ENCODE data around the gene UBE2E2.
"Not testable (repeated sequence)": the region's sequence is repeated elsewhere in the genome, so short reads cannot be mapped to it uniquely, and the experiment has no call there.

Gene UBE2E2
- 23.8 to 33.9 (median 27.8) reads per million in 17 experiments for total RNA-seq

- DNase-seq, result peak; percentile 76 to 94 (median 84)
Observed at GRCh38 chr3:23202921-23203707, at the start of gene UBE2E2. TSS of gene UBE2E2 (plus strand) at chr3:23203327.

DNA sequence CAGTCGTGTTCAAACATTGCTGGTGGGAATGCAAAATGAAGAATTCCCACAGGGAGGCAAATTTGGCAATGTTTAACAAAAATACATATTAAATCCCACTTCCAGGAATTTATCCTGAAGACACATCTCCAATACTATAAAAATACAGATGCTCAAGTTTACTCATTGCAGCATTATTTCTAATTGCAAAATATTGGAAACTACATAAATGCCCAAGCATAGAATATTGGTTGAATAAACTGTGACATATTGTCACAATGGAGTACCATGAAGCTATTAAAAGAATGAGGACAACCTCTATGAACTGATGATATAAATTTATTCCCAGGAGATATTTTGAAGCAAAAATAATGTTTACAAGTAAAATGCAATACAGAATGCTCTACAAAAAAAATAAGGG lies 49.7 kb upstream of the UBE2E2 start:
- no peak for DNase-seq

DNA sequence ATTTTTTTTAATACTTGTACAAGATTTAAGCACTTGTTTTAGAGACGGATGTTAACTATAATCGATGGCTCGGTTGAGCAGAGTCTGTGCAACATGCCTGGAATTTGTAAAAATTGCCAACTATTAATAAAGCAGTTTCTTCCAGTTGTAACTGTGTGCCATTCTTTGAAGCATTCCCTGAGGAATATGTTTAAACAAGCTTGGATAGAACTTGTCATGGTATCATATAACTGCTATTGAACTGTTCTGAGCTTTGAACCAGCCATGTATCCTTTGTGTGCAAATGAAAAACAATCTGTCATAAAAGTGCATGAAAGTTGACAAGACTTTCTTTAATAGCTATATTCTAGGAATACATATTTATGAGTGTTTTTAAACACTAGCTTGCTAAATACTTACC lies 45.8 kb upstream of the UBE2E2 start:
- no peak for DNase-seq

DNA sequence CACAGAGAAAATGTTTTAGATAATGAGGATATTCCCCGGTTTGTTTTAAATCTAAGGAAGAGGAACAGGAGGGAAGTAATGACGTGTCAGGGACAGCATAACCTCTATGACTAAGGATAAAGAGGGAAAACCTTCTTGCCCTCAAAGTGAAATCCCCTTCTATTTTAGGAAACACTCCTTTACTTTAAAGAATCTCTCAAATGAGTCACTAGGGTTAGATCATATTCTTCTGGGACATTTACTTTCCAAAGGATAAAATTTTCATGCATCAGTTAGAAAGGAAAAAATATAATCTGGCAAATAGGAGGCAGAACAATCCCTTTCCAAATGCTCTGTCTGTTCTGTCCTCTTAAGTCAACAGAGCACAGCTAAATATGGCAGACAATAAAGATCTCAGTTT lies 43.2 kb upstream of the UBE2E2 start:
- DNase-seq, result peak; percentile 30 to 81 (median 65)

DNA sequence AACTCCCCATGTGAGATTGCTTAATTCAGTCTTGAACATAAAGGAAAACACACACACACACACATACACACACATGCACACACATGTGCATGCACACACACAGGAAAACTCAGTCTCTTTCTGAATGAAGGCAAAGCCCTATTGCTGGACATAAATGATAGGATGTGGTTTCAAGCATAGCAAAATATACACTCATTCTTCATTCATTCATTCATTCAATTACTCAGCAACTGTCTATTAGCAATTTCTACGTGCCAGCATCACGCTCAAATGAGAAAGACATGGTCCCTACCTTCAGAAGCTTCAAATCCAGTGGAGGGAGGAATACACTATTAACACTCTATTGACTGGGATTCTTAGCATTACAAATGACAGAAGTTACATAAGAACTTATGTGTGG lies 41.8 kb upstream of the UBE2E2 start:
- DNase-seq, result no peak

DNA sequence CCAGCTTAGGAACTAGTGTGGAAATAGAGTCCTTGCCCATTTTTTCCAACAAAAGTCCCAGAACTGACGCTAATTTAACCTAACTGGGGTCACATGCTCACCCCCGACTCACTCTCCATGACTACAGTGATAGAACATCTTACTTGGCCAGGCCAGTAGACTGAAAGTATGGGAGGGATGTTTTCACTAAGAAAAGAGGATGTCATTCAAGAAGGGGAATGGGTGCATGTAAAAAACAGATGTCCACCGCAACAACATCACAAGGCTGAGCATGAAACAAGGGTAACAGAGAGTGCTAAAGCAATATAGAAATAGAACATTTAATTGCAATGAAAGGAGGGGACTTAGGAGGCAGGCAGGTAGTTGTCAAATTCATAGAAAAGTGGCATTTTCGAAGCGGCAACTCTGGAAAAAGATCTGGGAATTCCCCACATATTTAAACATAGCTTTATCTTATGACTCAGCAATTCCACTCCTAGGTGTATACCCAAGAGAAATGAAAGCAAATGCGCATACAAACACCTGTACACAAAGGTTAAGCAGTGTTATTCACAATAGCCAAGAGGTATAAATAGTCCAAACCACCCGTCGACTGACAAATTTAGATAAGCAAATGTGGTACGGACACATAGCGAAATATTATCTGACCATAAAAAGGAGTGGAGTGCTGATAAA lies 41.1 kb upstream of the UBE2E2 start:
- peak in 3 of 4 experiments; percentile 15 to 55 (median 33) for DNase-seq

- DNase-seq, result peak in 3 of 4 experiments; percentile 37 to 45 (median 38)
Observed at GRCh38 chr3:23162934-23163333, 40.2 kb upstream of the UBE2E2 start.

GRCh38 chr3:23164746-23165145 lies 38.4 kb upstream of the UBE2E2 start:
- DNase-seq, result peak; percentile 39 to 78 (median 71)

DNA sequence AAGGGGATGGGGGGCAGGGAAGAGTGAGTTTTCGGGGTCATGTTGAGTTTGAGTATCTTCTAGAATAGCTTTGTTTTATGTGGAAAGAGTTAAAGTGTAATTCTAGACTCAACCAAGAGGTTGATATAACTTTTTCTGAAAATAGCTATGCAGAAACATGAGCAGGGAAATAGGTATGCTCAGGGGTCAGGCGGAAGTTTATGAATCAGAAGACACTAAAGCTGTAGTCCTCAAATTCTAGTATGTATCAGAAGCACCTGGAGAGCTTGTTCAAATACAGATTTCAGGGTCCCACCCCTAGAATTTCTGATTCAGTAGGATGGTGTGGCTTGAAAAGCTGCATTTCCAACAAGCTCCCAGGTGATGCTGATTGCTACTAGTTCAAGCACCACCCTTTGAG lies 37.6 kb upstream of the UBE2E2 start:
- no peak for DNase-seq

- DNase-seq, result peak; percentile 25 to 65 (median 58)
Observed at GRCh38 chr3:23166276-23166675, 36.9 kb upstream of the UBE2E2 start.

DNA sequence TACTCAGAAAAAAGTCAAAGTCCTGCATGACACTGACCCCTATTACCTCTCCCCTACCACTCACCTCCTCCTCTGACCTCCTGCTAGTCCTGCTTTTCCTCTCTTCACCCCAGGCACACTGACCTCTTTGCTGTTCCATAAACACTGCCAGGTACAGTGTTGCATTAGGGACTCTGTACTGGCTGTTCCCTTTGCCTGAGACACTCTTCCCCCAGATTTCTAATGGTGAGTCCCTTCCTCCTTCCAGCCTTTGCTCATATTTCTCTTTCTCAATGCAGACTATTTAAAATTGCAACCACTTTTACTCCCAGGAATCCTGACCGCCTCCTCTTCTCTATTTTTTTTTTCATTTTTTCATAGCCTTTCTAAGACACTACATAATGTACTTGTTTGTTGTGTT lies 36.3 kb upstream of the UBE2E2 start:
- DNase-seq, result peak in 3 of 4 experiments; percentile 48 to 57 (median 55)

DNA sequence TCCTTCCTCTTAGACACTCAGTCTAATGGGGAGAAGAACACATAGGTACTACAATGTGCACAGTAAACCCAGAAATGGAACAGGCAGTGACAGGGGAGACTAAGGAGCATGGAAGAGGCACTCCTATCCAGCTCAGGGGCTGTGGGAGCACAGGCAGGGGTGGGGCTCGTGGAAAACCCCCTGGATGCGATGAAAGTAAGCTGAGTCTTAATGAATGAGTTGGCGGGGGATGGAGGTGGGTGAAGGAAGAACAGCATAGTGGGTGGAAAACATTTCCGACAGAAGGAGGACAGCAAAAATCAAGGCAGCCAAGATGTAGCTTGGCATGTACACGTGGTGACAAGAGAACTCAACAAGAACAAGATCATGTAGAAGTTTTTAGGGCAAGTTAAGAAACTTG lies 33.6 kb upstream of the UBE2E2 start:
- DNase-seq, result no peak

- peak; percentile 26 to 70 (median 56) for DNase-seq
Observed at GRCh38 chr3:23170291-23170690, 32.8 kb upstream of the UBE2E2 start.

- DNase-seq, result no peak
Observed at GRCh38 chr3:23172059-23172458, 31.1 kb upstream of the UBE2E2 start.

DNA sequence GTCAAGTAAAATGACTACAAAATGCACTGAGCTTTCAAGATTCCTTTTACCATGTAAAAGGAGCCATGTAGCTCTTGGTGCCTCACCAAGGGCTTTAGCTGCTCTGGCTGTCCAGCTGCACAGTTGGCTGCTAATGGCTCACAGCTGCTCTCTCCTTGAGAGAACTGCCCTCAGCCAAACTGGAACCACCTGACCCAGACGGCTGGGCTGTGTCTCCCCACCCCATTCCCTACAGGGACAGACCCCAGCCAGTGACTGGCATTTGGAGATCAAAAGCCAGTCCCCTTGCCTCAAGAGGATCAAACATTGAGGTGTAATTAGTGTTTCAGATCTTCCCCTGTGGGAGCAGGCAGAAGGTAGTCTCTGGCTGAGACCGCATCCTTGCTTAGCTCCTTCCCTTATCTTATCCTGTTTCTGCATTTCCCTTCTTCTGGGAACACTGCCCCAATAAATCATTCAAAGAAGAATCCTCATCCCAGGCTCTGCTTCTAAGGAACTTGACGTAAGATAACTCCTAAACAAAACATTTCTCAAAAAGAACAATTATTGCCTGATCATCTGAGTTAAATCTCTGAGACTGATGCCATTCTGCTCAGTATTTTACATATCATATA lies 28.6 kb upstream of the UBE2E2 start:
- no peak for DNase-seq

- DNase-seq, result peak in 2 of 4 experiments; percentile 60 to 67
Observed at GRCh38 chr3:23175341-23176083, 27.6 kb upstream of the UBE2E2 start.

DNA sequence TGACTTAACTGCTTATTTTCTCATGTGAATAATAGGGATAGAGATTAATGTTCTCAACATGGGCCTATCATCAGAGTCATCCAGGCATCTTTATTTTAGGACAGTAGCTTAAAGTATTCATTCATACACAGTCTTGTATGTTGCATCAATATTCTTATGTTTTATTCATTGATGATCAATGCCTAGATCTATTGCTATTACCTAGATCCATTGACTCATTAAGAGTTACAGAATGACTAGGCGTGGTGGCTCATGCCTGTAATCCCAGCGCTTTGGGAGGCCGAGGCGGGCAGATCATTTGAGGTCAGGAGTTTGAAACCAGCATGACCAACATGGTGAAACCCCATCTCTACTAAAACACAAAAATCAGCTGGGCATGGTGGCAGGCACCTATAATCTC lies 26.3 kb upstream of the UBE2E2 start:
- DNase-seq, result not testable (repeated sequence)

DNA sequence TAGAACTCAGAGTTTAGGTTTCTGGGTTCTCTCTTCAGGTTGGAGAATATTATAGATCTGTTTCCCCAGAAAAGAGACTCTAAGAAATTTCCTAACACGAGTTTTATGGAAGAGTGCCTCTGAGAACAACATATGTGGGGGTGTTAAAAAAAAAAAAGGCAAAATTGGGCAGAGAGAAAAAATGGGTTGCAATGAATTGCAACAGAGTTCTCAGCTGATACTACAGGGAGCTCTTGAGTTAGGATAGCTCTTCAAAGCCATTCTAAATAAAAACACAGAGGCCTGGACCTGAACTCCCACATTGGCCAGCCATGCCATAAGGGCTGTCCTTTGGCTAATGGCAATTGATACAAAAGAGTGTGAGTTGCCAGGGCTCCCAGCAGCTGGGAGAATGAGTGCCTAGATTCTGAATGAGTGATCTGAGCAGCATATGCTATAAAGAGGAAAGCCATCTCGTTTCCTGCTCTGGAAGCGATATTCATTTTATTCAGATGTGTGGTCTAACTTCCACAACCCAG lies 20.1 kb upstream of the UBE2E2 start:
- DNase-seq, result peak in 3 of 4 experiments; percentile 29 to 50 (median 40)

DNA sequence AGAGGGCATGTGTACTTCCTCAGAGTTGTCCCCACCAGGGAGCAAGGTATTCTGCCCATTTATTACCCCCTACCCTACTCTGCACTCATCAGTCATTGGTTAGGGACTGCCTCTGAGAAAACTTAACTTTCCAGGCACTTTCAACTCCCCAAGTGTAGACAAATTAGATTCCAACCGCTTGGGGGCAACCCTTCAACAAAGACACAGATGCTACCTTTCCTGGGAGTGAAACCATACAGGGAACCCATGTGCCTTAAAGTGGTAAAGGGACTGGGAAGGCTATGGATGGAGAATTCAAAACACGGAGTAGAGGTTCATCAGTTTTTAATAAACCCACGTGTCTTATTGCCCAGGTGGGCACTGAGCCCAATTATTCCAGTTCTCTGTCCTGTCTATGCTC lies 19.4 kb upstream of the UBE2E2 start:
- peak in 1 of 4 experiments; percentile 30 for DNase-seq

GRCh38 chr3:23185861-23186260 lies 17.3 kb upstream of the UBE2E2 start:
- DNase-seq, result peak in 2 of 4 experiments; percentile 58 to 64

DNA sequence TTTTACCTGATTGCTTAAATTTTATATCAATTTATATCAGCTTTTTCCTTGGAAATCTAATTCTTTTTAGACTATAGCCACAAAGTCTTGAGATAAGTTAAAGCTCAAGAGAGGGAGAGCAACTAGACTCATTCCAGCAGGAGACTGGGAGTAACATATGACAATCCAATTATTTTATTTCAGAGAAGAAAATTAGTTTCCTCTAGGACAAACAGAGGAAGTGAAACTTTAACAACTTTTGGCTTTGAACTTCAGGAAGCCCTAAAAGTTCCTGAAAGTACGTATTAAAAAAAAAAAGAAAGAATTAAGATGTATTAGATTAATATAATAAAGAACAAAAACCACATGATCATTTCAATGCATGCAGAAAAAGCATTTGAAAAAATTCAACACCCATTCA lies 13.9 kb upstream of the UBE2E2 start:
- DNase-seq, result peak in 3 of 4 experiments; percentile 15 to 54 (median 41)

DNA sequence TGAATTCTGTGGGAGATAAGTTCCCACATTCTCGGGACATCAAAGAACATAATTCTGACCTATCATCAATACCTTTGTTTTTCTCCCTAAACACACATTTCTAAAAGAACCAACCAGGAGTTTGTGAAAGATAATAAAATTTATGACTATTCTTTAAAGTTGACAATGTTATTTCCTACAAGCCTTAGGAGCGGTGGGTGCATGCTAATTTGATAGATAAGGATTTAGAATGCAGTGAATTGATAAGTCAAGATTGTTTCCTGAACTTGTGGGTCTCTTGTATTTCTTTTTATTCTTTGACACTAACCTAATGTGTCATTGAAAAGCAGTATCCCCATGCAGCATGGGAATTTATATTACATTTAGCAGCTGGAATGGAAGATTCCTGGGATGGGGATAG lies 10.3 kb upstream of the UBE2E2 start:
- no peak for DNase-seq
